A549 (cell line): ENCODE data around the gene APOL4.

Experiments
- CBX8 ChIP-seq: fragments of 200-600 bp; sonication (generic); IDR thresholded peaks from 2 replicates; pipeline ENCODE4 v1.6.1; 2016
- EP300 ChIP-seq, 2 experiments: fragments of >200 bp; sonication (Bioruptor Twin); formaldehyde crosslinking; IDR thresholded peaks; 2 replicates in 1 of 2; 3 replicates in 1 of 2; pipeline ENCODE4 v1.6.1; 2016 to 2017
- ESRRA ChIP-seq: fragments of 150-350 bp; IDR thresholded peaks from 2 replicates; pipeline ENCODE4 v1.6.1; 2014; ENCODE audit warnings: mild to moderate bottlenecking, low read length, borderline replicate concordance
- HOXA7 ChIP-seq: fragments of 250-450 bp; sonication (Bioruptor Pico); IDR thresholded peaks from 2 replicates; pipeline ENCODE4 v1.5.0; 2020; ENCODE audit warnings: mild to moderate bottlenecking, moderate library complexity
- KDM1A ChIP-seq: fragments of 200-600 bp; sonication (generic); IDR thresholded peaks from 2 replicates; pipeline ENCODE4 v1.6.1; 2016; ENCODE audit warnings: low read depth, mild to moderate bottlenecking
- POLR2A ChIP-seq: IDR thresholded peaks from 2 replicates; pipeline ENCODE4 v1.6.1; 2012; ENCODE audit warnings: mild to moderate bottlenecking, low read length
- RCOR1 ChIP-seq: fragments of 150-350 bp; IDR thresholded peaks from 2 replicates; pipeline ENCODE4 v1.6.1; 2014; ENCODE audit warnings: antibody characterized with exemption, low read length, low read depth
- USF2 ChIP-seq: fragments of 450-650 bp; IDR thresholded peaks from 2 replicates; pipeline ENCODE4 v1.6.1; 2014; ENCODE audit warnings: antibody characterized with exemption
- TF ChIP-seq, protein P1 (sequence below): fragments of >200 bp; sonication (Bioruptor Twin); formaldehyde crosslinking; IDR thresholded peaks from 3 replicates; pipeline ENCODE4 v1.5.1; 2016

GRCh38 chr22:36239150-36239400 lies 37.5 kb upstream of the APOL4 start:
- no peak for TF ChIP-seq KDM1A
- TF ChIP-seq, protein P1, sequence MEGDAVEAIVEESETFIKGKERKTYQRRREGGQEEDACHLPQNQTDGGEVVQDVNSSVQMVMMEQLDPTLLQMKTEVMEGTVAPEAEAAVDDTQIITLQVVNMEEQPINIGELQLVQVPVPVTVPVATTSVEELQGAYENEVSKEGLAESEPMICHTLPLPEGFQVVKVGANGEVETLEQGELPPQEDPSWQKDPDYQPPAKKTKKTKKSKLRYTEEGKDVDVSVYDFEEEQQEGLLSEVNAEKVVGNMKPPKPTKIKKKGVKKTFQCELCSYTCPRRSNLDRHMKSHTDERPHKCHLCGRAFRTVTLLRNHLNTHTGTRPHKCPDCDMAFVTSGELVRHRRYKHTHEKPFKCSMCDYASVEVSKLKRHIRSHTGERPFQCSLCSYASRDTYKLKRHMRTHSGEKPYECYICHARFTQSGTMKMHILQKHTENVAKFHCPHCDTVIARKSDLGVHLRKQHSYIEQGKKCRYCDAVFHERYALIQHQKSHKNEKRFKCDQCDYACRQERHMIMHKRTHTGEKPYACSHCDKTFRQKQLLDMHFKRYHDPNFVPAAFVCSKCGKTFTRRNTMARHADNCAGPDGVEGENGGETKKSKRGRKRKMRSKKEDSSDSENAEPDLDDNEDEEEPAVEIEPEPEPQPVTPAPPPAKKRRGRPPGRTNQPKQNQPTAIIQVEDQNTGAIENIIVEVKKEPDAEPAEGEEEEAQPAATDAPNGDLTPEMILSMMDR, result no peak
- no peak for TF ChIP-seq RCOR1
- no peak for TF ChIP-seq CBX8
- TF ChIP-seq POLR2A, result no peak
- no peak for TF ChIP-seq EP300 (IDR thresholded peaks at IDR 0.05)
- no peak for TF ChIP-seq ESRRA
- no peak for TF ChIP-seq HOXA7 (CRISPR knock-in tag)
- TF ChIP-seq USF2, result no peak
